WTC11 (cell line): ENCODE measurements around the gene PCDH9. TPM values are rescaled to one million over a fixed set of nuclear protein-coding genes. Genes with fewer than 3 reads are reported as not detected.

Experiments
- ATAC-seq: fragments of 200-7000 bp; cut with Tn5 transposase; 2 replicates; pipeline ENCODE4 v1.10.0; 2021; ENCODE audit warnings: mild to moderate bottlenecking, moderate library complexity
- CTCF ChIA-PET: fragments of 300-600 bp; sonication (Branson Sonifier 250); formaldehyde crosslinking; loops from one replicate; lab custom pipeline; 2021; ENCODE audit warnings: antibody characterized with exemption; lab: Charles Lee
- POLR2A ChIA-PET: fragments of 350-600 bp; sonication (Branson Sonifier 250); formaldehyde crosslinking; loops from one replicate; lab custom pipeline; 2021; ENCODE audit warnings: antibody characterized with exemption; lab: Charles Lee
- DNase-seq: peaks from one replicate; pipeline ENCODE4 v3.0.0; 2021; ENCODE audit warnings: low spot score
- H3K27ac Mint-ChIP-seq: 2 replicates; pipeline ENCODE4 v1.8.0; 2021; ENCODE audit warnings: mixed read lengths
- H3K27me3 Mint-ChIP-seq: 2 replicates; pipeline ENCODE4 v1.8.0; 2021; ENCODE audit warnings: low read depth, mild to moderate bottlenecking, moderate library complexity, mixed read lengths
- H3K36me3 Mint-ChIP-seq: 2 replicates; pipeline ENCODE4 v1.8.0; 2021; ENCODE audit warnings: mixed read lengths
- H3K4me1 Mint-ChIP-seq: 2 replicates; pipeline ENCODE4 v1.8.0; 2022; ENCODE audit warnings: mixed read lengths
- H3K4me3 Mint-ChIP-seq: 2 replicates; pipeline ENCODE4 v1.8.0; 2021; ENCODE audit warnings: mild to moderate bottlenecking, moderate library complexity, mixed read lengths
- H3K9me3 Mint-ChIP-seq: 2 replicates; pipeline ENCODE4 v1.8.0; 2021; ENCODE audit warnings: mixed read lengths
- ARID4B ChIP-seq: sonication (generic); formaldehyde crosslinking; IDR thresholded peaks from 2 replicates; pipeline ENCODE4 v1.8.0; 2023; ENCODE audit warnings: missing genetic modification reagents, mild to moderate bottlenecking, borderline replicate concordance
- ATF6 ChIP-seq: sonication (generic); formaldehyde crosslinking; IDR thresholded peaks from 2 replicates; pipeline ENCODE4 v1.8.1; 2023; ENCODE audit warnings: mild to moderate bottlenecking, missing genetic modification reagents
- CREM ChIP-seq: sonication (generic); formaldehyde crosslinking; IDR thresholded peaks from 2 replicates; pipeline ENCODE4 v1.8.1; 2022; ENCODE audit warnings: mild to moderate bottlenecking, missing genetic modification reagents, moderate library complexity
- E2F4 ChIP-seq: sonication (generic); formaldehyde crosslinking; IDR thresholded peaks from 2 replicates; pipeline ENCODE4 v1.8.1; 2022; ENCODE audit warnings: low read depth, mild to moderate bottlenecking, moderate library complexity, missing genetic modification reagents, borderline replicate concordance
- ELF4 ChIP-seq: sonication (generic); formaldehyde crosslinking; IDR thresholded peaks from 2 replicates; pipeline ENCODE4 v1.8.1; 2022; ENCODE audit warnings: low read depth, mild to moderate bottlenecking, moderate library complexity, missing genetic modification reagents
- FOXJ3 ChIP-seq: sonication (generic); formaldehyde crosslinking; IDR thresholded peaks from 2 replicates; pipeline ENCODE4 v1.9.0; 2021; ENCODE audit warnings: missing genetic modification reagents, mild to moderate bottlenecking, borderline replicate concordance
- FOXK1 ChIP-seq: sonication (generic); formaldehyde crosslinking; IDR thresholded peaks from 2 replicates; pipeline ENCODE4 v1.8.0; 2022; ENCODE audit warnings: mild to moderate bottlenecking, moderate library complexity, missing genetic modification reagents
- HMGXB4 ChIP-seq: sonication (generic); formaldehyde crosslinking; IDR thresholded peaks from 2 replicates; pipeline ENCODE4 v1.8.1; 2023; ENCODE audit warnings: mild to moderate bottlenecking, moderate library complexity, missing genetic modification reagents
- MYBL2 ChIP-seq: sonication (generic); formaldehyde crosslinking; IDR thresholded peaks from 2 replicates; pipeline ENCODE4 v1.8.1; 2023; ENCODE audit warnings: mild to moderate bottlenecking, moderate library complexity, missing genetic modification reagents
- NR1H2 ChIP-seq: sonication (generic); formaldehyde crosslinking; IDR thresholded peaks from 2 replicates; pipeline ENCODE4 v1.9.0; 2021; ENCODE audit warnings: mild to moderate bottlenecking, moderate library complexity, missing genetic modification reagents
- PRDM15 ChIP-seq: sonication (generic); formaldehyde crosslinking; IDR thresholded peaks from 2 replicates; pipeline ENCODE4 v1.8.0; 2022; ENCODE audit warnings: missing genetic modification reagents
- RORB ChIP-seq: fragments of 250-450 bp; sonication (Bioruptor Pico); IDR thresholded peaks from 2 replicates; pipeline ENCODE4 v1.9.0; 2021; ENCODE audit warnings: mild to moderate bottlenecking
- SOX15 ChIP-seq: fragments of 250-450 bp; sonication (Bioruptor Pico); IDR thresholded peaks from 2 replicates; pipeline ENCODE4 v1.9.0; 2021; ENCODE audit warnings: mild to moderate bottlenecking
- SP1 ChIP-seq: sonication (generic); formaldehyde crosslinking; conservative IDR thresholded peaks from 2 replicates; pipeline ENCODE4 v1.8.1; 2022; ENCODE audit warnings: missing genetic modification reagents
- TCF7 ChIP-seq: sonication (generic); formaldehyde crosslinking; IDR thresholded peaks from 2 replicates; pipeline ENCODE4 v1.8.0; 2022; ENCODE audit warnings: mild to moderate bottlenecking, low read depth, missing genetic modification reagents, moderate library complexity
- TEAD4 ChIP-seq: sonication (generic); formaldehyde crosslinking; IDR thresholded peaks from 2 replicates; pipeline ENCODE4 v1.8.0; 2022; ENCODE audit warnings: mild to moderate bottlenecking, missing genetic modification reagents
- USF1 ChIP-seq: sonication (generic); formaldehyde crosslinking; IDR thresholded peaks from 2 replicates; pipeline ENCODE4 v1.8.0; 2022; ENCODE audit warnings: mild to moderate bottlenecking, missing genetic modification reagents
- ZBTB43 ChIP-seq: sonication (generic); formaldehyde crosslinking; IDR thresholded peaks from 2 replicates; pipeline ENCODE4 v1.8.1; 2023; ENCODE audit warnings: mild to moderate bottlenecking, missing genetic modification reagents
- ZNF138 ChIP-seq: sonication (generic); formaldehyde crosslinking; conservative IDR thresholded peaks from 2 replicates; pipeline ENCODE4 v1.8.1; 2022; ENCODE audit warnings: mild to moderate bottlenecking, moderate library complexity, missing genetic modification reagents
- ZNF232 ChIP-seq: sonication (generic); formaldehyde crosslinking; IDR thresholded peaks from 2 replicates; pipeline ENCODE4 v1.8.0; 2022; ENCODE audit warnings: mild to moderate bottlenecking, missing genetic modification reagents
- ZNF416 ChIP-seq: fragments of 250-450 bp; sonication (Bioruptor Pico); IDR thresholded peaks from 2 replicates; pipeline ENCODE4 v1.9.0; 2021; ENCODE audit warnings: mild to moderate bottlenecking, inconsistent platforms
- total RNA-seq: library from RNA; stranded (reverse); gene quantifications from 3 replicates; pipeline ENCODE4 v1.2.3, GENCODE V29; 2021

Gene PCDH9
- total RNA-seq, 1 experiment from 2014 or later: 0.48 TPM

GRCh38 chr13:67135356-67135755, 94.8 kb downstream of the PCDH9 start (continued):
- TF ChIP-seq PRDM15 (CRISPR knock-in tag): no peak
- no peak for TF ChIP-seq SP1 (CRISPR knock-in tag)
- no peak for TF ChIP-seq E2F4 (CRISPR knock-in tag)
- no peak for TF ChIP-seq ARID4B (CRISPR knock-in tag)
- TF ChIP-seq, all 79 proteins: peak for 0

GRCh38 chr13:67134417-67135129, 95.6 kb downstream of the PCDH9 start:
- CTCF ChIA-PET: interaction anchor here (0.8 kb wide), 1 partner anchor 281 kb away, joined by 3 read pairs; no protein-coding TSS in a partner anchor
- H3K4me1 Mint-ChIP-seq: peaks cover 4% of the 10 kb centered on the region; the same call in 1 of the 2 replicates
- no peaks in the 10 kb centered on the region for H3K27me3 Mint-ChIP-seq
- POLR2A ChIA-PET: no interaction called here
- H3K36me3 Mint-ChIP-seq: no peaks in the 10 kb centered on the region
- DNase-seq: no peak
- no peak for ATAC-seq
- H3K9me3 Mint-ChIP-seq: no peaks in the 10 kb centered on the region
- H3K27ac Mint-ChIP-seq: peak overlapping the region; percentile 62; the same call in 1 of the 2 replicates
- no peak overlapping the region for H3K4me3 Mint-ChIP-seq
- TF ChIP-seq USF1 (CRISPR knock-in tag) (no peak), TEAD4 (CRISPR knock-in tag) (no peak), TCF7 (CRISPR knock-in tag) (no peak), SOX15 (CRISPR knock-in tag) (no peak), ATF6 (no peak), MYBL2 (no peak), ELF4 (CRISPR knock-in tag) (no peak), ZNF416 (CRISPR knock-in tag) (no peak), FOXJ3 (CRISPR knock-in tag) (no peak), HMGXB4 (CRISPR knock-in tag) (no peak), ZBTB43 (CRISPR knock-in tag) (no peak), CREM (CRISPR knock-in tag) (no peak), RORB (CRISPR knock-in tag) (no peak), NR1H2 (no peak), FOXK1 (CRISPR knock-in tag) (no peak), ZNF232 (no peak), ZNF138 (CRISPR knock-in tag) (no peak)
